K562 (cell line): ENCODE data around the gene ZNF785. TPM values are rescaled to one million over a fixed set of nuclear protein-coding genes. Genes with fewer than 3 reads are reported as not detected.

Experiments
- ATF4 ChIP-seq: fragments of 450-650 bp; formaldehyde crosslinking; IDR thresholded peaks from 2 replicates; pipeline ENCODE4 v1.4.0; 2022; ENCODE audit warnings: mild to moderate bottlenecking, moderate library complexity
- ATF7 ChIP-seq: fragments of 450-650 bp; IDR thresholded peaks from 2 replicates; pipeline ENCODE4 v1.7.1; 2014; ENCODE audit warnings: mild to moderate bottlenecking, moderate library complexity
- CBFB ChIP-seq: sonication (generic); formaldehyde crosslinking; IDR thresholded peaks from 2 replicates; pipeline ENCODE4 v1.4.0; 2020; ENCODE audit warnings: mild to moderate bottlenecking, missing genetic modification reagents
- E2F8 ChIP-seq: fragments of 450-650 bp; IDR thresholded peaks from 2 replicates; pipeline ENCODE4 v1.7.1; 2018; ENCODE audit warnings: mild to moderate bottlenecking, low read depth; ENCODE audit not compliant: partially characterized antibody
- GTF2A2 ChIP-seq: IDR thresholded peaks from 2 replicates; pipeline ENCODE4 v1.6.1; 2016; ENCODE audit warnings: mild to moderate bottlenecking, missing genetic modification characterization, missing compliant biosample characterization
- GTF2E2 ChIP-seq: fragments of 200-800 bp; sonication (Bioruptor generic); IDR thresholded peaks from 2 replicates; pipeline ENCODE4 v1.6.1; 2016; ENCODE audit warnings: missing genetic modification characterization, missing compliant biosample characterization
- HMGN3 ChIP-seq: IDR thresholded peaks from 2 replicates; pipeline ENCODE4 v1.6.1; 2011; ENCODE audit warnings: borderline replicate concordance, low read depth, mild to moderate bottlenecking, mixed read lengths, low read length; ENCODE audit not compliant: insufficient read length; ENCODE audit errors: extremely low read depth
- L3MBTL2 ChIP-seq: fragments of 450-650 bp; IDR thresholded peaks from 2 replicates; pipeline ENCODE4 v1.6.1; 2016; ENCODE audit warnings: mild to moderate bottlenecking, moderate library complexity
- NKRF ChIP-seq: fragments of 450-650 bp; IDR thresholded peaks from 2 replicates; pipeline ENCODE4 v1.6.1; 2016; ENCODE audit warnings: borderline replicate concordance
- POLR2A ChIP-seq: fragments of 450-650 bp; conservative IDR thresholded peaks from 2 replicates; pipeline ENCODE4 v1.6.1; 2016
- SRF ChIP-seq, 2 experiments: fragments of 250-450, 450-650 bp in 1 of 2; sonication (Bioruptor Pico) in 1 of 2; sonication (generic) in 1 of 2; formaldehyde crosslinking; IDR thresholded peaks; 2 replicates each; pipeline versions ENCODE4 v1.5.0 to v1.5.1; 2020 to 2022; ENCODE audit warnings: mild to moderate bottlenecking in 1 of 2, missing genetic modification reagents in 1 of 2
- TAF9B ChIP-seq: fragments of 450-650 bp; IDR thresholded peaks from 2 replicates; pipeline ENCODE4 v1.6.1; 2018; ENCODE audit warnings: mild to moderate bottlenecking; ENCODE audit not compliant: partially characterized antibody
- TBP ChIP-seq: optimal IDR thresholded peaks from 2 replicates; pipeline ENCODE3; 2011; ENCODE audit warnings: low read depth, low read length, improper control_type of control experiment
- ZNF639 ChIP-seq, 2 experiments: fragments of 200-800 bp in 1 of 2; sonication (Bioruptor generic) in 1 of 2; sonication (generic) in 1 of 2; formaldehyde crosslinking in 1 of 2; IDR thresholded peaks in 1 of 2; conservative IDR thresholded peaks in 1 of 2; 2 replicates each; pipeline versions ENCODE4 v1.5.0 to v1.6.1; 2016 to 2020; ENCODE audit warnings: missing compliant biosample characterization in 1 of 2, missing genetic modification characterization in 1 of 2, missing genetic modification reagents in 1 of 2
- polyA plus RNA-seq, 8 experiments: library from polyadenylated mRNA; depleted of rRNA in 4 of 8; stranded (reverse) in 5 of 8; unstranded in 3 of 8; fragments of >200 nt; fragmentation: Nextera tagmentation in 2 of 8; fragmentation: Illumina TruSeq in 1 of 8; extraction: Ambion mirVana in 2 of 8; extraction: Trizol in 1 of 8; gene quantifications; 2 replicates each; pipeline versions ENCODE4 v1.2.1 to v1.2.3, GENCODE V29; 2011 to 2014; ENCODE audit warnings: inconsistent platforms in 1 of 8, missing spikeins in 1 of 8
- total RNA-seq, 7 experiments: library from RNA; depleted of rRNA in 6 of 7; stranded (reverse); fragments of >200 nt in 6 of 7; fragmentation: Illumina TruSeq in 2 of 7; extraction: Trizol in 2 of 7; gene quantifications; 2 replicates each; pipeline versions ENCODE4 v1.2.1 to v1.2.3, GENCODE V29; 2011 to 2021; ENCODE audit warnings: low replicate concordance in 1 of 7

Gene ZNF785
- total and polyA plus RNA-seq, 9 of the 15 experiments (the other 6 are each of a cell fraction or from before 2014, with no cell fraction given) = 0.64 to 11.0 (median 6.4) TPM

GRCh38 chr16:30557957-30558788 lies 27.3 kb downstream of the ZNF785 start, which contains the start of gene ZNF764 (continued):
- TF ChIP-seq NKRF = peak; percentile 62; the same call in 1 of the 2 replicates
- peak; percentile 72 for TF ChIP-seq L3MBTL2
- TF ChIP-seq GTF2A2 = no peak
- TF ChIP-seq ZNF639 (CRISPR knock-in tag; conservative IDR thresholded peaks at IDR 0.05 in 1 of 2, IDR thresholded peaks at IDR 0.05 in 1 of 2) = peak in 1 of 2 experiments; percentile 99; a peak in 2 of 4 replicates
- peak; percentile 50 for TF ChIP-seq TAF9B
- peak; percentile 7; the same call in 1 of the 2 replicates for TF ChIP-seq ATF4 (CRISPR knock-in tag)
- 0 out of 2 replicates have a peak, but pooled peaks have one; percentile 54 for TF ChIP-seq GTF2E2
- TF ChIP-seq POLR2A = peak; percentile 75
- peak; percentile 80 for TF ChIP-seq HMGN3
- peak; percentile 79; the same call in 1 of the 2 replicates for TF ChIP-seq ATF7
- TF ChIP-seq E2F8 = no peak
- TF ChIP-seq SRF (CRISPR knock-in tag; IDR thresholded peaks at IDR 0.05) = peak in 1 of 2 experiments; percentile 21; a peak in 1 of 4 replicates
- TF ChIP-seq TBP = peak; percentile 75
- no peak for TF ChIP-seq CBFB (CRISPR knock-in tag)
